ENCODE results near the gene CLCN2.
"Not testable (repeated sequence)": the region's sequence is repeated elsewhere in the genome, so short reads cannot be mapped to it uniquely, and the experiment has no call there.

CLCN2 gene

DNA sequence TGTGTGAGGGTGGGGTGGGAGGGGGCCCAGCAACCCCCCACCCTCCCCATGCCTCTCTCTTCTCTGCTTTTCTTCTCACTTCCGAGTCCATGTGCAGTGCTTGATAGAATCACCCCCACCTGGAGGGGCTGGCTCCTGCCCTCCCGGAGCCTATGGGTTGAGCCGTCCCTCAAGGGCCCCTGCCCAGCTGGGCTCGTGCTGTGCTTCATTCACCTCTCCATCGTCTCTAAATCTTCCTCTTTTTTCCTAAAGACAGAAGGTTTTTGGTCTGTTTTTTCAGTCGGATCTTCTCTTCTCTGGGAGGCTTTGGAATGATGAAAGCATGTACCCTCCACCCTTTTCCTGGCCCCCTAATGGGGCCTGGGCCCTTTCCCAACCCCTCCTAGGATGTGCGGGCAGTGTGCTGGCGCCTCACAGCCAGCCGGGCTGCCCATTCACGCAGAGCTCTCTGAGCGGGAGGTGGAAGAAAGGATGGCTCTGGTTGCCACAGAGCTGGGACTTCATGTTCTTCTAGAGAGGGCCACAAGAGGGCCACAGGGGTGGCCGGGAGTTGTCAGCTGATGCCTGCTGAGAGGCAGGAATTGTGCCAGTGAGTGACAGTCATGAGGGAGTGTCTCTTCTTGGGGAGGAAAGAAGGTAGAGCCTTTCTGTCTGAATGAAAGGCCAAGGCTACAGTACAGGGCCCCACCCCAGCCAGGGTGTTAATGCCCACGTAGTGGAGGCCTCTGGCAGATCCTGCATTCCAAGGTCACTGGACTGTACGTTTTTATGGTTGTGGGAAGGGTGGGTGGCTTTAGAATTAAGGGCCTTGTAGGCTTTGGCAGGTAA lies 15.9 kb downstream of the CLCN2 start:
- in situ Hi-C loops (cut with MboI; ENCODE audit: low sequenced_read_pairs, unreplicated experiment): no loop called here
- TF ChIP-seq, protein P1, sequence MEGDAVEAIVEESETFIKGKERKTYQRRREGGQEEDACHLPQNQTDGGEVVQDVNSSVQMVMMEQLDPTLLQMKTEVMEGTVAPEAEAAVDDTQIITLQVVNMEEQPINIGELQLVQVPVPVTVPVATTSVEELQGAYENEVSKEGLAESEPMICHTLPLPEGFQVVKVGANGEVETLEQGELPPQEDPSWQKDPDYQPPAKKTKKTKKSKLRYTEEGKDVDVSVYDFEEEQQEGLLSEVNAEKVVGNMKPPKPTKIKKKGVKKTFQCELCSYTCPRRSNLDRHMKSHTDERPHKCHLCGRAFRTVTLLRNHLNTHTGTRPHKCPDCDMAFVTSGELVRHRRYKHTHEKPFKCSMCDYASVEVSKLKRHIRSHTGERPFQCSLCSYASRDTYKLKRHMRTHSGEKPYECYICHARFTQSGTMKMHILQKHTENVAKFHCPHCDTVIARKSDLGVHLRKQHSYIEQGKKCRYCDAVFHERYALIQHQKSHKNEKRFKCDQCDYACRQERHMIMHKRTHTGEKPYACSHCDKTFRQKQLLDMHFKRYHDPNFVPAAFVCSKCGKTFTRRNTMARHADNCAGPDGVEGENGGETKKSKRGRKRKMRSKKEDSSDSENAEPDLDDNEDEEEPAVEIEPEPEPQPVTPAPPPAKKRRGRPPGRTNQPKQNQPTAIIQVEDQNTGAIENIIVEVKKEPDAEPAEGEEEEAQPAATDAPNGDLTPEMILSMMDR (IDR thresholded peaks at IDR 0.05; ENCODE audit: borderline replicate concordance, control extremely low read depth, extremely low read depth, insufficient read depth, missing control alignments): no peak
- peak; percentile 65 for DNase-seq (ENCODE audit: low spot score)

GRCh38 chr3:184344579-184345316 lies 16.7 kb downstream of the CLCN2 start:
- TF ChIP-seq, protein P1 (IDR thresholded peaks at IDR 0.05; ENCODE audit: borderline replicate concordance, control extremely low read depth, extremely low read depth, insufficient read depth, missing control alignments): no peak
- no peak for DNase-seq (ENCODE audit: low spot score)
- in situ Hi-C loops (cut with MboI; ENCODE audit: low sequenced_read_pairs, unreplicated experiment): no loop called here

GRCh38 chr3:184343200-184343876 lies 18.1 kb downstream of the CLCN2 start:
- TF ChIP-seq, protein P1 (IDR thresholded peaks at IDR 0.05; ENCODE audit: borderline replicate concordance, control extremely low read depth, extremely low read depth, insufficient read depth, missing control alignments): no peak
- in situ Hi-C loops (cut with MboI; ENCODE audit: low sequenced_read_pairs, unreplicated experiment): no loop called here
- DNase-seq (ENCODE audit: low spot score): no peak

GRCh38 chr3:184341925-184342324 lies 19.5 kb downstream of the CLCN2 start:
- in situ Hi-C loops (cut with MboI; ENCODE audit: low sequenced_read_pairs, unreplicated experiment): no loop called here
- TF ChIP-seq, protein P1 (IDR thresholded peaks at IDR 0.05; ENCODE audit: borderline replicate concordance, control extremely low read depth, extremely low read depth, insufficient read depth, missing control alignments): no peak
- no peak for DNase-seq (ENCODE audit: low spot score)

- DNase-seq (ENCODE audit: low spot score); in situ Hi-C loops (cut with MboI; ENCODE audit: low sequenced_read_pairs, unreplicated experiment): not testable (repeated sequence)
Measured at GRCh38 chr3:184339451-184340135, 21.8 kb downstream of the CLCN2 start.

DNA sequence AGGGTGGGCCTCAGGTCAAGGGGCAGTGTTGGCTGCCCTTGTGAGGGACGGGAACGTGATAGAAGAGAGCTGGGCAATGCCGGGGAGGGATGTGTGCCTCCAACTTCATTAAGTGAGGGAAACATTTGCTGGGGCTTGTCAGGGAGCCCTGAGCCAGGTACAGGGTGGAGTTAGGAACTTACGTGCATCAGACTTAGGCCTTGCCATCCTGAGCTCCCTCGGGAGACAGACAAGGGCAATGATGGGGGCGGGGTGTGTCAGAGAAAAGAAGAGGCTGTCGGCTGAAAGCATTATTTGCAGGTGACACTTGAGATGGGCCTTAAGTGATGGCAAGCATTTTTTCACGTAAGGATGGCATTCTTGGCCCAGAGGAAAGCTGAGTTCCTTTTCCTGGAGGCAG lies 22.4 kb downstream of the CLCN2 start:
- TF ChIP-seq, protein P1 (IDR thresholded peaks at IDR 0.05; ENCODE audit: borderline replicate concordance, control extremely low read depth, extremely low read depth, insufficient read depth, missing control alignments): no peak
- in situ Hi-C loops (cut with MboI; ENCODE audit: low sequenced_read_pairs, unreplicated experiment): no loop called here
- no peak for DNase-seq (ENCODE audit: low spot score)
